Smooth muscle cell (in vitro differentiated cells): Measurements from ENCODE around the gene ARHGAP29. TPM values are rescaled to one million over a fixed set of nuclear protein-coding genes. Genes with fewer than 3 reads are reported as not detected.

ENCODE experiments used
- DNase-seq: peaks from one replicate; lab custom pipeline; 2025; ENCODE audit not compliant: unreplicated experiment; lab: John Stamatoyannopoulos, UW
- H2AFZ ChIP-seq: fragments of 200-600 bp; sonication (generic); 2 replicates; pipeline ENCODE4 v1.6.0; 2016; ENCODE audit warnings: antibody characterized with exemption, low read depth, mild to moderate bottlenecking
- H3F3A ChIP-seq: fragments of 200-600 bp; sonication (generic); 2 replicates; pipeline ENCODE4 v1.6.0; 2017; ENCODE audit warnings: antibody characterized with exemption, low read depth
- H3K27ac ChIP-seq: fragments of 200-600 bp; sonication (generic); 2 replicates; pipeline ENCODE4 v1.5.1; 2016; ENCODE audit warnings: low read depth, mild to moderate bottlenecking
- H3K27me3 ChIP-seq: fragments of 200-600 bp; sonication (generic); 2 replicates; pipeline ENCODE4 v1.6.1; 2016; ENCODE audit warnings: low read depth, mild to moderate bottlenecking
- H3K36me3 ChIP-seq: fragments of 200-600 bp; sonication (generic); 2 replicates; pipeline ENCODE4 v1.5.1; 2016; ENCODE audit warnings: low read depth
- H3K4me1 ChIP-seq: fragments of 200-600 bp; sonication (generic); 2 replicates; pipeline ENCODE4 v1.5.1; 2016; ENCODE audit warnings: low read depth
- H3K4me2 ChIP-seq: fragments of 200-600 bp; sonication (generic); 2 replicates; pipeline ENCODE4 v1.6.0; 2016; ENCODE audit warnings: mild to moderate bottlenecking
- H3K4me3 ChIP-seq: fragments of 200-600 bp; sonication (generic); 2 replicates; pipeline ENCODE4 v1.5.1; 2016; ENCODE audit warnings: mild to moderate bottlenecking
- H3K79me2 ChIP-seq: fragments of 200-600 bp; sonication (generic); 2 replicates; pipeline ENCODE4 v1.6.0; 2016; ENCODE audit warnings: low read depth, mild to moderate bottlenecking
- H3K9ac ChIP-seq: fragments of 200-600 bp; sonication (generic); 2 replicates; pipeline ENCODE4 v1.6.0; 2016; ENCODE audit warnings: low read depth
- H3K9me3 ChIP-seq: fragments of 200-600 bp; sonication (generic); replicated peaks from 2 replicates; pipeline ENCODE4 v1.5.1; 2016; ENCODE audit warnings: low read depth
- H4K20me1 ChIP-seq: fragments of 200-600 bp; sonication (generic); 2 replicates; pipeline ENCODE4 v1.6.0; 2016; ENCODE audit warnings: low read depth
- CTCF ChIP-seq: fragments of 200-600 bp; sonication (generic); IDR thresholded peaks from 2 replicates; pipeline ENCODE4 v1.5.1; 2017; ENCODE audit warnings: borderline replicate concordance, mild to moderate bottlenecking, antibody characterized with exemption; ENCODE audit not compliant: insufficient read depth, poor library complexity, severe bottlenecking
- WGBS: methylation state at CpG from one replicate; pipeline ENCODE4 v1.1.7; 2016; ENCODE audit warnings: low lambda C conversion rate; 5-methylcytosine and 5-hydroxymethylcytosine counted together
- polyA plus RNA-seq: library from polyadenylated mRNA; unstranded; fragments of >200 nt; fragmentation: Nextera tagmentation; extraction: Ambion mirVana; gene quantifications from 2 replicates; pipeline ENCODE4 v1.2.1, GENCODE V29; 2016
- total RNA-seq: library from RNA; depleted of rRNA; stranded (reverse); fragments of >200 nt; gene quantifications from 2 replicates; pipeline ENCODE4 v1.2.3, GENCODE V29; 2014

Gene ARHGAP29
- total and polyA plus RNA-seq, 2 experiments from 2014 or later = 8.0 to 39.9 TPM

GRCh38 chr1:94183197-94183815 is 54.1 kb downstream of the ARHGAP29 start:
- Histone ChIP-seq H3F3A (no peaks in the 10 kb centered on the region), H3K79me2 (peaks cover 6% of the 10 kb centered on the region), H3K27ac (no peak overlapping the region), H3K4me3 (no peak overlapping the region), H3K4me1 (no peaks in the 10 kb centered on the region), H3K9ac (no peak overlapping the region), H3K9me3 (no peaks in the 10 kb centered on the region), H2AFZ (no peak overlapping the region), H3K4me2 (no peak overlapping the region), H3K36me3 (no peaks in the 10 kb centered on the region), H4K20me1 (no peaks in the 10 kb centered on the region), H3K27me3 (no peaks in the 10 kb centered on the region)
- no peak for TF ChIP-seq CTCF
- no peak for DNase-seq
- WGBS = 90% methylated on average over 3 of the region's 3 CpGs

- no peak overlapping the region for H2AFZ ChIP-seq
- 100% methylated on average over 1 of the region's 1 CpG for WGBS
- no peak for DNase-seq
- H3K27ac ChIP-seq = no peak overlapping the region
- no peaks in the 10 kb centered on the region for H4K20me1 ChIP-seq
- no peaks in the 10 kb centered on the region for H3K27me3 ChIP-seq
- no peaks in the 10 kb centered on the region for H3F3A ChIP-seq
- no peaks in the 10 kb centered on the region for H3K36me3 ChIP-seq
- no peak overlapping the region for H3K4me2 ChIP-seq
- H3K9ac ChIP-seq = no peak overlapping the region
- no peaks in the 10 kb centered on the region for H3K4me1 ChIP-seq
- TF ChIP-seq CTCF = no peak
- no peaks in the 10 kb centered on the region for H3K79me2 ChIP-seq
- H3K9me3 ChIP-seq = no peaks in the 10 kb centered on the region
- H3K4me3 ChIP-seq = no peak overlapping the region
Measured at GRCh38 chr1:94182191-94182590, 55.2 kb downstream of the ARHGAP29 start.

- Histone ChIP-seq H3K9ac (no peak overlapping the region), H3K27me3 (no peaks in the 10 kb centered on the region), H3K4me3 (no peak overlapping the region), H4K20me1 (no peaks in the 10 kb centered on the region), H2AFZ (no peak overlapping the region), H3K9me3 (no peaks in the 10 kb centered on the region), H3K36me3 (peaks cover 4% of the 10 kb centered on the region), H3K79me2 (no peaks in the 10 kb centered on the region), H3K4me1 (no peaks in the 10 kb centered on the region), H3K27ac (no peak overlapping the region), H3F3A (no peaks in the 10 kb centered on the region), H3K4me2 (no peak overlapping the region)
- no peak for DNase-seq
- 96% methylated on average over 1 of the region's 1 CpG for WGBS
- no peak for TF ChIP-seq CTCF
Measured at GRCh38 chr1:94180650-94181049, 56.7 kb downstream of the ARHGAP29 start.

GRCh38 chr1:94178901-94179300 is 58.5 kb downstream of the ARHGAP29 start:
- H3K27me3 ChIP-seq = no peaks in the 10 kb centered on the region
- no peak overlapping the region for H3K4me2 ChIP-seq
- H3K9ac ChIP-seq = no peak overlapping the region
- H3K4me3 ChIP-seq = no peak overlapping the region
- no peak overlapping the region for H3K27ac ChIP-seq
- H2AFZ ChIP-seq = no peak overlapping the region
- no peak for DNase-seq
- no peaks in the 10 kb centered on the region for H3F3A ChIP-seq
- no peak for TF ChIP-seq CTCF
- H3K9me3 ChIP-seq = no peaks in the 10 kb centered on the region
- peaks cover 12% of the 10 kb centered on the region for H3K36me3 ChIP-seq
- no peaks in the 10 kb centered on the region for H3K79me2 ChIP-seq
- no peaks in the 10 kb centered on the region for H4K20me1 ChIP-seq
- no peaks in the 10 kb centered on the region for H3K4me1 ChIP-seq
